OCI-LY7 (cell line): Measurements from ENCODE around the gene METRN.

Experiments used
- EZH2phosphoT487 ChIP-seq: fragments of 200-600 bp; sonication (generic); IDR thresholded peaks from 2 replicates; pipeline ENCODE4 v1.6.1; 2018; ENCODE audit warnings: low read depth, borderline replicate concordance, mild to moderate bottlenecking, mixed run types, antibody characterized with exemption, low read length, moderate library complexity, mixed read lengths
- TF ChIP-seq, protein P1 (sequence below): fragments of 200-600 bp; sonication (generic); conservative IDR thresholded peaks from 2 replicates; pipeline ENCODE4 v1.5.1; 2014; ENCODE audit warnings: mild to moderate bottlenecking, antibody characterized with exemption, low read length, moderate library complexity, mixed read lengths

GRCh38 chr16:746637-747036, 31.7 kb downstream of the METRN start:
- TF ChIP-seq, protein P1, sequence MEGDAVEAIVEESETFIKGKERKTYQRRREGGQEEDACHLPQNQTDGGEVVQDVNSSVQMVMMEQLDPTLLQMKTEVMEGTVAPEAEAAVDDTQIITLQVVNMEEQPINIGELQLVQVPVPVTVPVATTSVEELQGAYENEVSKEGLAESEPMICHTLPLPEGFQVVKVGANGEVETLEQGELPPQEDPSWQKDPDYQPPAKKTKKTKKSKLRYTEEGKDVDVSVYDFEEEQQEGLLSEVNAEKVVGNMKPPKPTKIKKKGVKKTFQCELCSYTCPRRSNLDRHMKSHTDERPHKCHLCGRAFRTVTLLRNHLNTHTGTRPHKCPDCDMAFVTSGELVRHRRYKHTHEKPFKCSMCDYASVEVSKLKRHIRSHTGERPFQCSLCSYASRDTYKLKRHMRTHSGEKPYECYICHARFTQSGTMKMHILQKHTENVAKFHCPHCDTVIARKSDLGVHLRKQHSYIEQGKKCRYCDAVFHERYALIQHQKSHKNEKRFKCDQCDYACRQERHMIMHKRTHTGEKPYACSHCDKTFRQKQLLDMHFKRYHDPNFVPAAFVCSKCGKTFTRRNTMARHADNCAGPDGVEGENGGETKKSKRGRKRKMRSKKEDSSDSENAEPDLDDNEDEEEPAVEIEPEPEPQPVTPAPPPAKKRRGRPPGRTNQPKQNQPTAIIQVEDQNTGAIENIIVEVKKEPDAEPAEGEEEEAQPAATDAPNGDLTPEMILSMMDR, result no peak
- TF ChIP-seq EZH2phosphoT487, result no peak
